NCI-H748 treated with DMSO at 0.1 percent for 48 hours (cell line): Measurements from ENCODE around the gene NKD2.
"Not testable (repeated sequence)": the region's sequence is repeated elsewhere in the genome, so short reads cannot be mapped to it uniquely, and the experiment has no call there.

Source experiments
- DNase-seq: peaks from one replicate; lab custom pipeline; 2025; lab: John Stamatoyannopoulos, UW

Gene NKD2

GRCh38 chr5:1000329-1000728, 8.3 kb upstream of the NKD2 start:
- no peak for DNase-seq

- not testable (repeated sequence) for DNase-seq
Observed at GRCh38 chr5:1000831-1001230, 7.8 kb upstream of the NKD2 start.

- no peak for DNase-seq
Observed at GRCh38 chr5:1001406-1002270, 7.0 kb upstream of the NKD2 start.

GRCh38 chr5:1002271-1002546, 6.4 kb upstream of the NKD2 start:
- DNase-seq: no peak

GRCh38 chr5:1002836-1003235, 5.8 kb upstream of the NKD2 start:
- no peak for DNase-seq

GRCh38 chr5:1003296-1003937, 5.2 kb upstream of the NKD2 start:
- peak; percentile 99 for DNase-seq

GRCh38 chr5:1004461-1005248, 3.9 kb upstream of the NKD2 start:
- DNase-seq: peak; percentile 62

- no peak for DNase-seq
Observed at GRCh38 chr5:1005249-1005851, 3.3 kb upstream of the NKD2 start.

GRCh38 chr5:1005904-1006655, 2.5 kb upstream of the NKD2 start:
- DNase-seq: no peak

GRCh38 chr5:1006656-1007071, 1.9 kb upstream of the NKD2 start:
- no peak for DNase-seq

GRCh38 chr5:1007221-1007680, 1.4 kb upstream of the NKD2 start:
- no peak for DNase-seq

- DNase-seq: no peak
Observed at GRCh38 chr5:1007681-1008450, 736 bp upstream of the NKD2 start.

GRCh38 chr5:1009359-1010180, 968 bp downstream of the NKD2 start:
- DNase-seq: no peak

GRCh38 chr5:1010181-1010510, 1.5 kb downstream of the NKD2 start:
- DNase-seq: peak; percentile 38

GRCh38 chr5:1010641-1011046, 2.0 kb downstream of the NKD2 start:
- DNase-seq: no peak

- peak; percentile 93 for DNase-seq
Observed at GRCh38 chr5:1011226-1011631, 2.6 kb downstream of the NKD2 start.

GRCh38 chr5:1011741-1012312, 3.2 kb downstream of the NKD2 start:
- DNase-seq: no peak

- DNase-seq: no peak
Observed at GRCh38 chr5:1012313-1012841, 3.8 kb downstream of the NKD2 start.

GRCh38 chr5:1012900-1013237, 4.3 kb downstream of the NKD2 start:
- no peak for DNase-seq
